ENCODE measurements around the gene HID1. TPM values are rescaled to one million over a fixed set of nuclear protein-coding genes. Genes with fewer than 3 reads are reported as not detected.

The HID1 gene
- total and polyA plus RNA-seq, 9 of the 15 experiments (the other 6 are each of a cell fraction or from before 2014, with no cell fraction given) = 0.14 to 2.1 (median 0.54) TPM; not detected in 2

DNA sequence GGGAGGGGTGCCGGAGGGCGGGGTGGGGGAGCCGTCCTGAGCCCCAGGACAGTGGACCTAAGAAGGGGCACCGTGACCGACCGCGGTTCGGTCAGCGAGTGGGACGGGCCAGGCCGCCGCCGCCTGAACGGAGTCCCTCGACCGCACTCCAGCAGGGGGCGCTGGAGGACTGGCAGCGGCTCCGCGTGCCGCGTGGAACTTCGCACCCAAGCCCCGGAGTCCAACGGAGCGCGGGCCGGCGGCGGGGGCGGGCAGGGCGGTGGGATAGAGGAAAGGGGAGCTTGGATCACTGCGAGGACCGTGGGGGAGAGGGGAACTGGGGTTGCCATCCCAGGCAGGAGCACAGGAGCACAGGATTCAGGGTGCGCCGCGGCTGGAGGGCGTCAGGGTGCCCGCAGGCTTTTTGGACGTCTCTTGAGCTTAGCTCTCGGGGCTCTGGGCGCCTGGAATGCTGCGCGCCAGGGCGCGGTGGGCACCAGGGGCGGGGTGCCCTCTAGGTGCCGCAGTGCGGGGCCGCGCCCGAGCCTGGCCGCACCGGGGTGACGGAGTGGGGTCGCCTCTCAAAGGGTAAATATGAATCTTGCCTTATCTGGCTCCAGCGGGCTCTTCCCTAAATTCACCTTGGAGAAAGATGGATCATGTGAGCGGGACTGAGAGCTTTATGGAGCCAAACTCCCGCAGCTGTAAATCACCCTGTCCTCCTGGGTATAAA lies 48.9 kb downstream of the HID1 start:
- Histone ChIP-seq H3K4me3 (peak overlapping the region; percentile 53), H3K79me2 (ENCODE audit: control insufficient read depth, insufficient read depth, low read length) (no peaks in the 10 kb centered on the region), H2AFZ (ENCODE audit: low read depth, low read length) (peak overlapping the region; percentile 100), H3K4me1 (replicated peaks in 1 of 2; ENCODE audit: control insufficient read depth in 2 of 2, insufficient read depth in 2 of 2, low read length in 2 of 2) (peaks cover 18 to 55% of the 10 kb centered on the region in 2 experiments), H3K9me3 (replicated peaks; ENCODE audit: control insufficient read depth, insufficient read depth, low read depth, low read length) (no peaks in the 10 kb centered on the region), H3K9ac (ENCODE audit: insufficient read depth in 1 of 2, low read depth in 2 of 2, low read length in 2 of 2) (peak overlapping the region; percentile 57 to 90; a peak in 3 of 4 replicates), H4K20me1 (replicated peaks; ENCODE audit: control insufficient read depth, insufficient read depth, low read length) (no peaks in the 10 kb centered on the region), H3K9me1 (ENCODE audit: control insufficient read depth, insufficient read depth, low read length) (no peaks in the 10 kb centered on the region), H3K27ac (ENCODE audit: extremely low read depth, low read depth, low read length) (peak overlapping the region; percentile 66; the same call in 2 of the 3 replicates), H3K36me3 (ENCODE audit: control insufficient read depth, insufficient read depth, low read length) (no peaks in the 10 kb centered on the region), H3K27me3 (ENCODE audit: control insufficient read depth in 2 of 2, insufficient read depth in 2 of 2, low read length in 2 of 2) (peaks cover 9 to 30% of the 10 kb centered on the region in 2 experiments; a peak in 4 of 5 replicates), H3K4me2 (ENCODE audit: insufficient read depth, low read length) (peak overlapping the region; percentile 76)
- ChIA-PET POLR2A (interaction anchor here (0.7 to 1.5 kb wide), 4 partner anchors 8 to 55 kb away, joined by 3 to 5 read pairs (median 4); no protein-coding TSS in a partner anchor), CTCF (ENCODE audit: low intra/inter-chr PET ratio) (interaction anchor here (0.6 to 5.8 kb wide), 2 partner anchors 36 to 261 kb away, joined by 3 to 86 read pairs; no protein-coding TSS in a partner anchor)
- in situ Hi-C loops (cut with MboI) = loop anchor here (5.0 kb wide), 1 partner anchor 34 kb away; no protein-coding TSS in a partner anchor
- DNase-seq (ENCODE audit: extremely low read depth in 1 of 4, low spot score in 3 of 4) (peak; percentile 82 to 91 (median 89)), FAIRE-seq (peak; percentile 35), ATAC-seq (peak; percentile 87)
- intact Hi-C loops (cut with micrococcal nuclease) = loop anchor here (1.0 to 10.0 kb wide), 2 partner anchors 35 to 81 kb away; no protein-coding TSS in a partner anchor
- no TSS peak for BruUV-seq (replicated peaks)
- WGBS (ENCODE audit: insufficient coverage, low coverage, missing lambda C conversion rate) = 11% methylated on average over 39 of the region's 59 CpGs
- TF ChIP-seq MEIS2 (IDR thresholded peaks at IDR 0.05; ENCODE audit: partially characterized antibody) = peak; percentile 77
- TF ChIP-seq ZNF318 (IDR thresholded peaks at IDR 0.05; ENCODE audit: borderline replicate concordance in 1 of 2, low read depth in 1 of 2) = no peak
- no peak for TF ChIP-seq NR2C1 (IDR thresholded peaks at IDR 0.05)
- no peak for TF ChIP-seq NR2C1 (tag; IDR thresholded peaks at IDR 0.05)
- TF ChIP-seq HMGN3 (IDR thresholded peaks at IDR 0.05; ENCODE audit: borderline replicate concordance, extremely low read depth, insufficient read length, low read depth, low read length) = peak; percentile 25
- TF ChIP-seq YY1 (IDR thresholded peaks at IDR 0.05; ENCODE audit: borderline replicate concordance in 1 of 3, control insufficient read depth in 1 of 3, extremely low read depth in 1 of 3, insufficient read depth in 3 of 3, insufficient read length in 1 of 3, insufficient replicate concordance in 2 of 3, low read depth in 1 of 3, low read length in 2 of 3) = peak in 2 of 3 experiments; percentile 10 to 50
- peak; percentile 42; the same call in 1 of the 2 replicates for TF ChIP-seq GABPB1 (CRISPR knock-in tag; IDR thresholded peaks at IDR 0.05)
- TF ChIP-seq CC2D1A (IDR thresholded peaks at IDR 0.05) = 0 out of 2 replicates have a peak, but pooled peaks have one; percentile 27
- TF ChIP-seq, protein P1, sequence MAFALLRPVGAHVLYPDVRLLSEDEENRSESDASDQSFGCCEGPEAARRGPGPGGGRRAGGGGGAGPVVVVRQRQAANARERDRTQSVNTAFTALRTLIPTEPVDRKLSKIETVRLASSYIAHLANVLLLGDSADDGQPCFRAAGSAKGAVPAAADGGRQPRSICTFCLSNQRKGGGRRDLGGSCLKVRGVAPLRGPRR (CRISPR knock-in tag; IDR thresholded peaks at IDR 0.05) = no peak
